IMR-90 (cell line): ENCODE results near the gene DPPA5. TPM values are rescaled to one million over a fixed set of nuclear protein-coding genes. Genes with fewer than 3 reads are reported as not detected.

Experiments
- ATAC-seq: fragments of 200-7000 bp; cut with Tn5 transposase; 2 replicates; pipeline ENCODE4 v1.9.1; 2020; ENCODE audit warnings: low read depth, mild to moderate bottlenecking, moderate library complexity
- BruUV-seq: library from RNA; stranded (reverse); fragments of 400-500 nt; replicated peaks from 2 replicates; lab custom pipeline; 2021; lab: Mats Ljungman, UMichigan
- CTCF ChIA-PET: fragments of 300-600 bp; formaldehyde crosslinking; extraction: SDS; loops from one replicate; lab custom pipeline; 2021; ENCODE audit warnings: antibody characterized with exemption; lab: Yijun Ruan, JAX
- POLR2A ChIA-PET: fragments of 300-600 bp; sonication (Branson Sonifier 250); formaldehyde crosslinking; loops from one replicate; lab custom pipeline; 2022; ENCODE audit warnings: antibody characterized with exemption; ENCODE audit not compliant: unreplicated experiment; lab: Charles Lee
- DNase-seq: peaks from one replicate; pipeline ENCODE4 v3.0.0; 2013
- H2AFZ ChIP-seq: replicated peaks from 2 replicates; pipeline ENCODE3; 2013; ENCODE audit warnings: low read length, mild to moderate bottlenecking; ENCODE audit not compliant: poor library complexity
- H2AK5ac ChIP-seq: 2 replicates; pipeline ENCODE4 v1.6.1; 2013; ENCODE audit warnings: low read depth, low read length, inconsistent platforms
- H2AK9ac ChIP-seq: replicated peaks from 2 replicates; pipeline ENCODE3; 2013; ENCODE audit warnings: mild to moderate bottlenecking, low read depth, low read length, moderate library complexity; ENCODE audit not compliant: poor library complexity
- H2BK120ac ChIP-seq: 2 replicates; pipeline ENCODE4 v1.6.1; 2013; ENCODE audit warnings: low read depth, low read length, inconsistent platforms
- H2BK15ac ChIP-seq: 3 replicates; pipeline ENCODE4 v1.6.1; 2013; ENCODE audit warnings: low read depth, low read length, inconsistent platforms
- H2BK20ac ChIP-seq: 2 replicates; pipeline ENCODE4 v1.6.1; 2013; ENCODE audit warnings: low read depth, mild to moderate bottlenecking, inconsistent platforms, low read length, moderate library complexity
- H2BK5ac ChIP-seq: 2 replicates; pipeline ENCODE4 v1.6.1; 2013; ENCODE audit warnings: mild to moderate bottlenecking, low read depth, low read length, inconsistent platforms; ENCODE audit not compliant: poor library complexity, severe bottlenecking
- H3K14ac ChIP-seq: replicated peaks from 2 replicates; pipeline ENCODE4 v1.6.1; 2013; ENCODE audit warnings: low read depth, low read length, inconsistent platforms
- H3K18ac ChIP-seq: 2 replicates; pipeline ENCODE4 v1.6.1; 2013; ENCODE audit warnings: low read depth, low read length, control low read depth
- H3K23ac ChIP-seq: 2 replicates; pipeline ENCODE4 v1.6.1; 2013; ENCODE audit warnings: low read depth, low read length, inconsistent platforms
- H3K27ac ChIP-seq: 2 replicates; pipeline ENCODE4 v1.5.1; 2013; ENCODE audit warnings: mild to moderate bottlenecking, control low read depth, low read length; ENCODE audit not compliant: insufficient read depth
- H3K27me3 ChIP-seq: 2 replicates; pipeline ENCODE4 v1.6.1; 2013; ENCODE audit warnings: low read length; ENCODE audit not compliant: control insufficient read depth, insufficient read depth
- H3K36me3 ChIP-seq: 2 replicates; pipeline ENCODE4 v1.6.1; 2013; ENCODE audit warnings: low read length, mixed read lengths; ENCODE audit not compliant: control insufficient read depth, insufficient read depth
- H3K4ac ChIP-seq: 2 replicates; pipeline ENCODE4 v1.6.1; 2013; ENCODE audit warnings: low read depth, low read length, inconsistent platforms
- H3K4me1 ChIP-seq: 2 replicates; pipeline ENCODE4 v1.6.1; 2013; ENCODE audit warnings: low read length, mixed read lengths; ENCODE audit not compliant: control insufficient read depth, insufficient read depth
- H3K4me2 ChIP-seq: 2 replicates; pipeline ENCODE4 v1.6.1; 2013; ENCODE audit warnings: low read depth, mild to moderate bottlenecking, control low read depth, low read length, moderate library complexity
- H3K4me3 ChIP-seq: 2 replicates; pipeline ENCODE4 v1.5.1; 2013; ENCODE audit warnings: low read depth, mild to moderate bottlenecking, control low read depth, low read length, moderate library complexity; ENCODE audit not compliant: insufficient read depth
- H3K56ac ChIP-seq: 2 replicates; pipeline ENCODE4 v1.6.1; 2013; ENCODE audit warnings: low read length, inconsistent platforms; ENCODE audit not compliant: insufficient read depth; ENCODE audit errors: extremely low read depth
- H3K79me1 ChIP-seq, 2 experiments: 2 replicates each; pipeline ENCODE4 v1.6.1; 2013; ENCODE audit warnings: low read length in 2 of 2, inconsistent platforms in 1 of 2, low read depth in 1 of 2
- H3K9ac ChIP-seq: 2 replicates; pipeline ENCODE4 v1.6.1; 2013; ENCODE audit warnings: low read depth, low read length, control low read depth
- H3K9me1 ChIP-seq: 2 replicates; pipeline ENCODE4 v1.6.1; 2013; ENCODE audit warnings: low read length, inconsistent platforms; ENCODE audit not compliant: insufficient read depth
- H3K9me3 ChIP-seq: 2 replicates; pipeline ENCODE4 v1.6.1; 2013; ENCODE audit warnings: low read length; ENCODE audit not compliant: control insufficient read depth, insufficient read depth
- H4K20me1 ChIP-seq: 2 replicates; pipeline ENCODE4 v1.6.1; 2013; ENCODE audit warnings: low read length, inconsistent platforms; ENCODE audit not compliant: insufficient read depth
- H4K5ac ChIP-seq: 2 replicates; pipeline ENCODE4 v1.6.1; 2013; ENCODE audit warnings: mild to moderate bottlenecking, low read depth, low read length, control low read depth
- H4K8ac ChIP-seq, 2 experiments: 2 replicates each; pipeline ENCODE4 v1.6.1; 2013; ENCODE audit warnings: low read depth in 2 of 2, low read length in 2 of 2, control low read depth in 1 of 2, inconsistent platforms in 1 of 2
- H4K91ac ChIP-seq: 2 replicates; pipeline ENCODE4 v1.6.1; 2013; ENCODE audit warnings: low read depth, low read length, inconsistent platforms; ENCODE audit not compliant: insufficient read depth
- MAFK ChIP-seq: IDR thresholded peaks from 2 replicates; pipeline ENCODE4 v1.6.1; 2012; ENCODE audit warnings: low read depth, low read length, improper control_type of control experiment
- MXI1 ChIP-seq: IDR thresholded peaks from 2 replicates; pipeline ENCODE4 v1.6.1; 2012; ENCODE audit warnings: low read depth, mild to moderate bottlenecking, low read length, moderate library complexity, borderline replicate concordance
- NFE2L2 ChIP-seq: fragments of 150-350 bp; IDR thresholded peaks from 2 replicates; pipeline ENCODE4 v1.6.1; 2016; ENCODE audit warnings: low read depth, mild to moderate bottlenecking, low read length
- RFX5 ChIP-seq: IDR thresholded peaks from 2 replicates; pipeline ENCODE4 v1.8.0; 2012; ENCODE audit warnings: low read depth, mild to moderate bottlenecking, low read length, moderate library complexity
- SMC3 ChIP-seq: fragments of 150-350 bp; IDR thresholded peaks from 2 replicates; pipeline ENCODE4 v1.6.1; 2016; ENCODE audit warnings: low read depth, mild to moderate bottlenecking, antibody characterized with exemption, low read length, moderate library complexity
- USF2 ChIP-seq: fragments of 150-350 bp; IDR thresholded peaks from 2 replicates; pipeline ENCODE4 v1.6.1; 2017; ENCODE audit warnings: mild to moderate bottlenecking, antibody characterized with exemption, low read length, low read depth
- WGBS, 2 experiments: methylation state at CpG; one replicate each; pipeline versions ENCODE4 v1.1.5 to v1.1.7; 2013; ENCODE audit warnings: missing lambda C conversion rate in 2 of 2; ENCODE audit not compliant: insufficient read length in 1 of 2; ENCODE audit errors: extremely low coverage in 2 of 2; 5-methylcytosine and 5-hydroxymethylcytosine counted together
- dilution Hi-C: fragments of 300-500 bp; cut with HindIII; formaldehyde crosslinking; loops from one replicate; pipeline ENCODE4 v1.14.3; 2018; ENCODE audit warnings: low sequenced_read_pairs; ENCODE audit not compliant: unreplicated experiment
- in situ Hi-C: fragments of 300-500 bp; cut with MboI; formaldehyde crosslinking; loops from 3 replicates; pipeline ENCODE4 v1.14.3; 2019; ENCODE audit warnings: low sequenced_read_pairs, inconsistent platforms, mixed read lengths
- intact Hi-C: fragments of 100-400 bp; cut with micrococcal nuclease; formaldehyde crosslinking; loops from 2 replicates; pipeline ENCODE4 v1.10.0; 2022
- polyA plus RNA-seq, 3 experiments: library from polyadenylated mRNA; depleted of rRNA; stranded (reverse); fragments of >200 nt; gene quantifications; 2 replicates each; pipeline ENCODE4 v1.2.3, GENCODE V29; 2012; ENCODE audit warnings: low replicate concordance in 1 of 3
- total RNA-seq: library from RNA; depleted of rRNA; stranded (reverse); fragments of >200 nt; gene quantifications from 2 replicates; pipeline ENCODE4 v1.2.3, GENCODE V29; 2012

The DPPA5 gene
- total and polyA plus RNA-seq, 2 of the 4 experiments (the other 2 are of a cell fraction): not detected

GRCh38 chr6:73371984-73372383 is 17.9 kb upstream of the DPPA5 start:
- H3K4me3 ChIP-seq: no peak overlapping the region
- H2BK15ac ChIP-seq: no peak overlapping the region
- H2BK20ac ChIP-seq: no peak overlapping the region
- no peaks in the 10 kb centered on the region for H3K36me3 ChIP-seq
- H3K23ac ChIP-seq: no peak overlapping the region
- H2AK5ac ChIP-seq: no peak overlapping the region
- no peak overlapping the region for H2BK5ac ChIP-seq
- H3K4ac ChIP-seq: no peak overlapping the region
- no peak overlapping the region for H3K4me2 ChIP-seq
- H3K9me1 ChIP-seq: no peaks in the 10 kb centered on the region
- no peak for DNase-seq
- H3K79me1 ChIP-seq: no peaks in the 10 kb centered on the region
- no peak overlapping the region for H2BK120ac ChIP-seq
- H4K20me1 ChIP-seq: no peaks in the 10 kb centered on the region
- H4K5ac ChIP-seq: no peak overlapping the region
- peaks cover 3% of the 10 kb centered on the region for H3K27me3 ChIP-seq
- H3K56ac ChIP-seq: no peak overlapping the region
- 83% methylated on average over 1 of the region's 4 CpGs; no CpG with 5 or more reads in 1 of the 2 experiments for WGBS, 2 experiments
- no peaks in the 10 kb centered on the region for H3K4me1 ChIP-seq
- ATAC-seq: no peak
- H3K9ac ChIP-seq: no peak overlapping the region
- H3K14ac ChIP-seq: no peak overlapping the region
- H3K9me3 ChIP-seq: peaks cover 10% of the 10 kb centered on the region
- no peak overlapping the region for H2AFZ ChIP-seq
- ChIA-PET POLR2A (interaction anchor here (0.6 kb wide), 1 partner anchor 15 kb away, joined by 3 read pairs; no protein-coding TSS in a partner anchor), CTCF (interaction anchor here (0.6 kb wide), 1 partner anchor 431 kb away, joined by 3 read pairs; no protein-coding TSS in a partner anchor)
- H2AK9ac ChIP-seq: no peak overlapping the region
- no peak overlapping the region for H4K91ac ChIP-seq
- BruUV-seq: no TSS peak
- dilution Hi-C loops (no loop called here), in situ Hi-C loops (no loop called here), intact Hi-C loops (no loop called here)
- H4K8ac ChIP-seq: no peak overlapping the region
- H3K18ac ChIP-seq: no peak overlapping the region
- H3K27ac ChIP-seq: no peak overlapping the region
- TF ChIP-seq RFX5 (no peak), MXI1 (no peak), SMC3 (no peak), NFE2L2 (no peak), USF2 (no peak), MAFK (no peak)
